ENCODE results near the gene CKAP2L.

The CKAP2L gene

DNA sequence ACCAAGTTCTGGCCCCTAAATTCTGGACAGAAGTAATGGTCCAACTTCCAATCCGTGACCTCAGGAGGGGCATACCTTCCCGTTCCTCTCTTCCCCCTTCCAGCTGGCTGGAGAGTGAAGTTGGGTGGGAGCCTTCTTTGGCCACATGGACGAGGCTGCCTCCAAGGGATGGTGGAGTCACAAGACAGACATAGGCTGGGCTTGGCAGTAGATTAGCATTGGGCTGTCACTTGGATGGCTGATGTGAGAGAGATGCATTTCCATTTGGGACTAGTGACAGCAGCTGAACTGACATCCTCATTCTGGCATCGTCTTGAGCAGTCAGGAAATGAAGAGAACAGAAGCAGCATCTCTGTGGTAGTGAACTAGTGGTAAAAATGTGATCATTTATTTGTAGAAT, 31.0 kb downstream of the CKAP2L start:
- no peak overlapping the region for H3K4me3 ChIP-seq (ENCODE audit: low read depth, low read length)
- H3K27ac ChIP-seq (ENCODE audit: low read depth, low read length) = no peak overlapping the region
- H3K9ac ChIP-seq (ENCODE audit: low read depth, low read length) = no peak overlapping the region
- H3K36me3 ChIP-seq (ENCODE audit: control insufficient read depth, insufficient read depth, low read length) = peaks cover 12% of the 10 kb centered on the region
- H3K4me1 ChIP-seq (ENCODE audit: control insufficient read depth, insufficient read depth, low read length) = no peaks in the 10 kb centered on the region
- H3K27me3 ChIP-seq (ENCODE audit: control insufficient read depth, insufficient read depth, low read length) = no peaks in the 10 kb centered on the region
- H3K9me3 ChIP-seq (ENCODE audit: control insufficient read depth, insufficient read depth, low read length) = no peaks in the 10 kb centered on the region

GRCh38 chr2:112731479-112731878, 32.9 kb downstream of the CKAP2L start:
- H3K9ac ChIP-seq (ENCODE audit: low read depth, low read length) = no peak overlapping the region
- no peaks in the 10 kb centered on the region for H3K9me3 ChIP-seq (ENCODE audit: control insufficient read depth, insufficient read depth, low read length)

DNA sequence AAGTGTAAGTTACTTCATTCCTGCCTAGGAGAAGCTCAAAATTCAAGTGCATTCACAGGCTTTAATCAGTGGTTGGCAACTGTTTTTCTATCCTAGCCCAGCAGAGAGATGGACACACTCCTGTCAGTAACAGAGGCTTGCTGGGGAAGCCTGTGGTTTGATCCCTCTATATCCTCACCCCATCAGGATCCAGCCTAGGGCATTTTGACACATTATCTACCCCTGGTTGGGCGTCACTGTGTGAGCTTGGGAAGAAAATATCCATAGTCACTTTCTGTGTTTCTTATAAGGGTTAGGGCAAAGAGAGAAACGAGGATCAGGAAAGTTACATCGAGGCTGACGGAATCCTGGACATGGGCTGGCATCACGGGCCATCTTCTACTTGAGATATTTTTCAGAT, 33.6 kb downstream of the CKAP2L start:
- Histone ChIP-seq H3K9me3 (ENCODE audit: control insufficient read depth, insufficient read depth, low read length) (no peaks in the 10 kb centered on the region), H3K9ac (ENCODE audit: low read depth, low read length) (no peak overlapping the region), H3K27ac (ENCODE audit: low read depth, low read length) (no peak overlapping the region), H3K36me3 (ENCODE audit: control insufficient read depth, insufficient read depth, low read length) (no peaks in the 10 kb centered on the region), H3K4me1 (ENCODE audit: control insufficient read depth, insufficient read depth, low read length) (no peaks in the 10 kb centered on the region), H3K27me3 (ENCODE audit: control insufficient read depth, insufficient read depth, low read length) (no peaks in the 10 kb centered on the region), H3K4me3 (ENCODE audit: low read depth, low read length) (no peak overlapping the region)

More at GRCh38 chr2:112731479-112731878, 32.9 kb downstream of the CKAP2L start:
- Histone ChIP-seq H3K27me3 (ENCODE audit: control insufficient read depth, insufficient read depth, low read length) (no peaks in the 10 kb centered on the region), H3K4me1 (ENCODE audit: control insufficient read depth, insufficient read depth, low read length) (no peaks in the 10 kb centered on the region), H3K4me3 (ENCODE audit: low read depth, low read length) (no peak overlapping the region), H3K27ac (ENCODE audit: low read depth, low read length) (no peak overlapping the region), H3K36me3 (ENCODE audit: control insufficient read depth, insufficient read depth, low read length) (no peaks in the 10 kb centered on the region)

DNA sequence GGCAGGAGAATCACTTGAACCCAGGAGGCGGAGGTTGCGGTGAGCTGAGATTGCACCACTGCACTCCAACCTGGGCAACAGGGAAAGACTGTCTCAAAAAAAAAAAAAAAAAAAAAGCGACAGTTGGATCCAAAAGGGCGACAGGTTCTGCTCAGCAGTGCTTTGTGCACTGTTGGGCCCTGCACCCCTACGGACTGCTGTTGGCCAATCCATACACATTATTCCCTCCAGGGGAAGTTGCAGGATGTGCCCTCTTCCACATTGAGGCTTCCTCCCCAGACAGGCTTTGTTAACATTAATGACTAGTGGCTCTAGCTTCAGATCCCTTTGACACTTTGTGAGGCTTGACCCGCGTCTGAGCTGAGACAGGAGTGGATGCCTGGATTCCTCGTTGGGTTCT, 34.2 kb downstream of the CKAP2L start:
- Histone ChIP-seq H3K27me3 (ENCODE audit: control insufficient read depth, insufficient read depth, low read length) (no peaks in the 10 kb centered on the region), H3K9ac (ENCODE audit: low read depth, low read length) (no peak overlapping the region), H3K36me3 (ENCODE audit: control insufficient read depth, insufficient read depth, low read length) (no peaks in the 10 kb centered on the region), H3K4me3 (ENCODE audit: low read depth, low read length) (no peak overlapping the region), H3K4me1 (ENCODE audit: control insufficient read depth, insufficient read depth, low read length) (no peaks in the 10 kb centered on the region), H3K9me3 (ENCODE audit: control insufficient read depth, insufficient read depth, low read length) (no peaks in the 10 kb centered on the region), H3K27ac (ENCODE audit: low read depth, low read length) (no peak overlapping the region)

DNA sequence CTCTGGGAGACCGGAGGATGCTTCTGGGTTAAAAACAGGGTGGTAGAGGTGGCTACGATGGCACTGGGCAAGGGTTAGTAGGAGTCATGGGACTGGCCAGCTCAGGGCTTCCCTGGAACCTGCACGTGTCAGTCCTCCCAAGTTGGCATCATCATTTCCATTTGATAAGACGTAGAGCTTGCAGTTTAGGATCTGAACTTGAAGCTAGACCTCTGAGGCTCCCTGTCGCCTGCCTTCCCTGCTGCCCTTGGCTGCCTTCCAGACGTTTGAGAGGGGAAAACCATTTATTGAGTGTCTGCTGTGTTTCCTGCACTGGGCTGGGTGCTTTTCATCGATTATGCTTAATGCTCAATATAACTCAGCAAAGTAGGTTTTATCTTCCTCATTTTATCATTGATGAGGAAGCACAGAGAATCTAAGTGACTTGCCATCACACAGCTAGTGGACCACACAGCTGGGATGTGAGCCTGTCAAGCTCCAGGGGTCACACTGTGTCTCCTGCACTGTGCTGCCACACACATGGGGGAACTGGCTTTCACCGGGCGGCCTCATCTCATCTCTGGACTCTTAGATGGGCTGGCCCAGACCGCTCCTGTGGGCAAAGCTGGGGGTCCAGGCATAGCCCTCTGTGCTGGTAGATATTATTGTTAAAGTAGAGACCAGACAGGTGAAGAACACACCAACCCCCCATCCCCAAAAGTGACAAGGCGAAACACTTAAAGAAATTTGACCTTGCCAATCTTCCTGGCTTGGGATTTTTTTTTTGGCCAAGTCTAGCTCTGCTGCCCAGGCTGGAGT, 35.8 kb downstream of the CKAP2L start:
- Histone ChIP-seq H3K27ac (ENCODE audit: low read depth, low read length) (no peak overlapping the region), H3K9ac (ENCODE audit: low read depth, low read length) (no peak overlapping the region), H3K27me3 (ENCODE audit: control insufficient read depth, insufficient read depth, low read length) (no peaks in the 10 kb centered on the region), H3K9me3 (ENCODE audit: control insufficient read depth, insufficient read depth, low read length) (no peaks in the 10 kb centered on the region), H3K4me3 (ENCODE audit: low read depth, low read length) (no peak overlapping the region), H3K4me1 (ENCODE audit: control insufficient read depth, insufficient read depth, low read length) (no peaks in the 10 kb centered on the region), H3K36me3 (ENCODE audit: control insufficient read depth, insufficient read depth, low read length) (no peaks in the 10 kb centered on the region)

DNA sequence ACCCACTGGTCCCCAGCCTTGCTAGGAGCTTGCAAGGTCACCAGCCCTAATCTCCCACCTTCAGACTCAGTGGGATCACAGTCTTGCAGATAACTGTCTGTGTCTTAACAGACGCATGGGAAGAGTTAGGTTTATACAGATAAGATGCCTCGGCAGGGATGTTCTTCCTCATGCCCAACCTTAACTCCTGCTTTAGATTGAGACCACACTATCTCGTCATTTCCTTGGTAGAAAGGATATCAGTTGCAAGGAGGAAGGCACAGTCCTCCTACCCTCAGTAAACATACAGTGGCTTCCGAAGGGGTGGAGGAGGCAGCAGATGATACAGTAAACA, 36.4 kb downstream of the CKAP2L start:
- no peaks in the 10 kb centered on the region for H3K36me3 ChIP-seq (ENCODE audit: control insufficient read depth, insufficient read depth, low read length)
- no peak overlapping the region for H3K4me3 ChIP-seq (ENCODE audit: low read depth, low read length)
- no peaks in the 10 kb centered on the region for H3K27me3 ChIP-seq (ENCODE audit: control insufficient read depth, insufficient read depth, low read length)
- H3K4me1 ChIP-seq (ENCODE audit: control insufficient read depth, insufficient read depth, low read length) = no peaks in the 10 kb centered on the region
- no peaks in the 10 kb centered on the region for H3K9me3 ChIP-seq (ENCODE audit: control insufficient read depth, insufficient read depth, low read length)
- H3K27ac ChIP-seq (ENCODE audit: low read depth, low read length) = no peak overlapping the region
- no peak overlapping the region for H3K9ac ChIP-seq (ENCODE audit: low read depth, low read length)

DNA sequence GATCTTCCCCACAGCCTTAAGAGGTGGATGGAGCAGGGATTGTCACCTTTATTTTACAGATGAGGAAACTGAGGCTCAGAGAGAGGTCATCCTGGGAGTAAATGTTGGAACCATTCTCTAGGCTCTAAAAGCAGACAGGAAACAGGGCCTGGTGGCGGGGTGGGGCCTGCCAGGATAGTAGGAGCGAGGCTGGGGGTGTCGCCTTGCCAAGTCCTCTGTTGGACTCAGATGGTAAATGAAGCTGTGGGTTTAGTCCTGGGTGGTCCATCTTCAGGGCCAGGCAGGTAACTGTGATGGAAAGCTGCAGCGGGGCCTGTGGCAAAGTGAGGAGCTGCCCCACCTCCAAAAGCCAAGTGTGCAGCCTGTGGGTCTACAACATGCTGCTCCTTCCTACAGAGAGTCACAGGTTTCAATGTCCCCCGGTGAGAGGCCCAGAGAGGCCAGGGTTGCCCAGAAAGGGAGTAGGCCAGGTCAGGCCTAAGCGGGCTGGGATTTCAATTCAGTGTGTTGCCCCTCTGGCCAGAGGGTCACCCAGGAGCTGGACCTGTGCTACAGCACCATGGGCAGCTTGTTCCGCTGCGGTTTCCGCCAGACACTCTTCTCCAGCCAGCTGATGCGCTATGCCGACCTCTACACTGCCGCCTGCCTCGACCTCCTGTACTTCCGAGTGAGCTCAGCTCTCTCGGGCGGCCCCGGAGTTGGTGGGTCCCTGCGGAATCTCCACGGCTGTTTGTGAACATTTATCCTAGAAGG, 37.0 kb downstream of the CKAP2L start:
- H3K4me3 ChIP-seq (ENCODE audit: low read depth, low read length) = no peak overlapping the region
- H3K27me3 ChIP-seq (ENCODE audit: control insufficient read depth, insufficient read depth, low read length) = no peaks in the 10 kb centered on the region
- no peaks in the 10 kb centered on the region for H3K36me3 ChIP-seq (ENCODE audit: control insufficient read depth, insufficient read depth, low read length)
- no peak overlapping the region for H3K9ac ChIP-seq (ENCODE audit: low read depth, low read length)
- H3K4me1 ChIP-seq (ENCODE audit: control insufficient read depth, insufficient read depth, low read length) = no peaks in the 10 kb centered on the region
- H3K9me3 ChIP-seq (ENCODE audit: control insufficient read depth, insufficient read depth, low read length) = no peaks in the 10 kb centered on the region
- H3K27ac ChIP-seq (ENCODE audit: low read depth, low read length) = no peak overlapping the region

DNA sequence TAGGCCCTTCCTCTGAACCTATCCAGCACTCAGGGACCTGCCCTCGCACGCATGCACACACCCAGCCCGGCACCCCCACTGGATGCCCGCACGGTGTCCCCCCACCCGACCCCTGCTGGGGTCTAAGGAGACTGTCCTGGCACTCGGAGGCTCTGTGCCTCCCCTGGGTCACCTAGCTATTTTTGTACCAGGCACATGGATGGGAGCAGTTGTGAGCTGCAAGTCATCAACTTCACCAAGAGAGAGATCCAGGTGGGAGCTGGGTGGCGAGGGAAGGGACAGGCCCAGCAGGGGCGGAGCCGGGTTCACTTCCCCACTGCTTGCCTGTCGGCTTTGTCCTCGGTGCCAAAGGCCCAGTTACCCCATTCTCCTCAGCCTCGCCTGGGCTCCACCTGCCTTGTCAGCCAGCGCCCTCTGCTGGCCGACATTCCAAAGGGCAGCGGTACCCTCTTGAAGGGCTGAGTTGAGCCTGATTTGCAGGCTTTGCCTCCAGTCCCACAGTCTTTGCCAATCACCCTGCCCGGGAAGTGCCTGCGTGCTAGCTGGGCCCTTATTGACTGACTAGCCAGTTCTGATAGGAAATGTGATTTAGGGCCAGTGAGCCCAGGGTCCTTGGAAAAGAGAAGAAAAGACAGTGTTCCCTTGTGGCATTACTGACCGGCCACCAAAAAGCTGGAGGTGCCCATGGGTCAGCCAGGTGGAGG, 37.8 kb downstream of the CKAP2L start:
- Histone ChIP-seq H3K27ac (ENCODE audit: low read depth, low read length) (no peak overlapping the region), H3K9ac (ENCODE audit: low read depth, low read length) (no peak overlapping the region), H3K4me3 (ENCODE audit: low read depth, low read length) (no peak overlapping the region), H3K4me1 (ENCODE audit: control insufficient read depth, insufficient read depth, low read length) (no peaks in the 10 kb centered on the region), H3K27me3 (ENCODE audit: control insufficient read depth, insufficient read depth, low read length) (no peaks in the 10 kb centered on the region), H3K9me3 (ENCODE audit: control insufficient read depth, insufficient read depth, low read length) (no peaks in the 10 kb centered on the region), H3K36me3 (ENCODE audit: control insufficient read depth, insufficient read depth, low read length) (no peaks in the 10 kb centered on the region)

DNA sequence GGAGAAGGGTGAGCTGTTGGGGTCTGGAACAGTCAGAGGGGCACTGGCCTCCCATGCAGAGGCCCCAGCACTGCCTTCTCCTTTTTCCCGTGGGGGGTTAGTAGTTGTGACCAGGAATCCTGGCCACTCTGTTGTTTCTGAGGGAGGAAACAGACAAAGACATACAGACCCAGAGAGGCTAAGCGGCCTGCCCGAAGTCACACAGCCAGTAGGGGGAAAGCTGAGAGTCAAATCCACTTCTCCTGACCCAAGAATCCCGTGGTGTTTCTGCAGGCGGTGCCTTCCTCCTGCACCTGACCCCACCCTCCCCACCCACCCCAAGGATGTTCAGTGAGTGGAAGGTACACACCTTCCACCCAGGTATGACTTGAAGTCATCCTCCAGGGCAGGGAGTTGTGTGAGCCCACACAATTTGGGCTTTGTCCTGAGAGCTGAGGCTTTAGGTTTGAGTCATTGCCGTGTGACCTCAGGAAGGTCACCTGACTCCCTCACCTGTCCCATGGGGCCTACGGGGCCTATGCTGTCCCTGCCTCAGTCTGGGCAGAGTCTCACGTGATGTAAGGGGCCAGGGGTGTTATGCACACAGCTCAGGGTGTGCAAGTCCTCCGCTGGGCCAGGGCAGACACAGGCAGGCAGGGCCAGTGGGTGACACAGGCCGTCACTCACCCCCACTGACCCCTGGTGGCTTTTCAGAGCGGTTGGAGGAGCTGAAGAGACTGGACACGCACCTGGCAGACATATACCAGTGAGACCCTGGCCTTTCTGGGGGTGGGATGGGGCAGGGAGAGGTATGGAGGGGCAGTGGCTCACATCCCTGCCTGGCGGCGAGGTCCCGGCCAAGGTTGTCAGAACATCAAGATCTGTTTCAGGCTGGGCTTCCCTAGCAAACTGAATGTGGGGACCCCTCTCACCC, 38.6 kb downstream of the CKAP2L start:
- H3K4me3 ChIP-seq (ENCODE audit: low read depth, low read length) = no peak overlapping the region
- H3K27ac ChIP-seq (ENCODE audit: low read depth, low read length) = no peak overlapping the region
- H3K9ac ChIP-seq (ENCODE audit: low read depth, low read length) = no peak overlapping the region
- no peaks in the 10 kb centered on the region for H3K27me3 ChIP-seq (ENCODE audit: control insufficient read depth, insufficient read depth, low read length)
- H3K9me3 ChIP-seq (ENCODE audit: control insufficient read depth, insufficient read depth, low read length) = no peaks in the 10 kb centered on the region
- no peaks in the 10 kb centered on the region for H3K4me1 ChIP-seq (ENCODE audit: control insufficient read depth, insufficient read depth, low read length)
- H3K36me3 ChIP-seq (ENCODE audit: control insufficient read depth, insufficient read depth, low read length) = no peaks in the 10 kb centered on the region

DNA sequence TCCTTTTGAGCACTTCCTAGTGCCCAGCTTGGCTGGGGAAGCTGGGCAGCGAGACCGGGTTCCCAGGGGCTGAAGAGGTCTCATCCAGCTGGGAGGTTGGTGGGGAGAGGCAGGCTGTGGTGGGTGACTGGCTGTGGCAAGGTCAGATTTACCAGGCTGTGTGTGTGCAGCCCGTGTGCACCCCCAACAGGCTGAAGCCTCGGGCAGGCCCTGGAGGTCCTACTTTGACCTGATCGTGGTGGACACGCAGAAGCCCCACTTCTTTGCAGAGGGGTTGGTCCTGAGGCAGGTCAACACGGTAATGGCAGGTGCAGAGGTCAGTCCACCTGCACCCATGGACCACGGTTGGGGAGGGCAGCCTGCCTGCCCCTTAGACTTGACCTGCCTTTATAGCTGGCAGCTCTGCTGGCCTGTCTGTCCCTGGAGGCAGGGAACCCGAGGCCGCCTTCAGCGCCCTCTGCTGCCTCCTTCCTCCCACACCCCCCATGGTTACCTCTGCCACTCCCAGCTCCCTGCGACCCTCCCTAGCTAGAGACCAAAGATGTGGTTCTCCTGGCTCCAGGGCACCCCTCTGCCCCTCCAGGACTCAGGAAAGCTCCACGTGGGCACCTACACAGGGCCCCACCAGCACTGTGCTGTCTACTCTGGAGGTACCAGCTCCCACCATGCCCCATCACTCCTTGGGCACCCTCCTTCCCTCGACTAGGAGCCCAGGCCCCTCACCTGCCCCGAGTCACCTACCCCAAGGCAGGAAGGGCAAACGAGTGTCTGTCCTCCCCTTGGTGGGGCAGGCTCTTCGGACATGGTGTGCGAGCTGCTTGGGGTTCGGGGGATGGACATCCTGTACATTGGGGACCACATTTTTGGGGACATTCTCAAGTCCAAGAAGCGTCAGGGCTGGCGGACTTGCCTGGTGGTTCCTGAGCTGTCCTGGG, 39.6 kb downstream of the CKAP2L start:
- no peaks in the 10 kb centered on the region for H3K36me3 ChIP-seq (ENCODE audit: control insufficient read depth, insufficient read depth, low read length)
- H3K27ac ChIP-seq (ENCODE audit: low read depth, low read length) = no peak overlapping the region
- H3K9ac ChIP-seq (ENCODE audit: low read depth, low read length) = no peak overlapping the region
- H3K27me3 ChIP-seq (ENCODE audit: control insufficient read depth, insufficient read depth, low read length) = no peaks in the 10 kb centered on the region
- H3K4me3 ChIP-seq (ENCODE audit: low read depth, low read length) = no peak overlapping the region
- no peaks in the 10 kb centered on the region for H3K4me1 ChIP-seq (ENCODE audit: control insufficient read depth, insufficient read depth, low read length)
- no peaks in the 10 kb centered on the region for H3K9me3 ChIP-seq (ENCODE audit: control insufficient read depth, insufficient read depth, low read length)

Data from HUES48 (cell line).